NCI-H1694 treated with DMSO at 0.1 percent for 48 hours (cell line): ENCODE results near the gene CCNG1.

Experiments used
- DNase-seq: peaks from one replicate; lab custom pipeline; 2025; lab: John Stamatoyannopoulos, UW

CCNG1 gene

GRCh38 chr5:163489745-163490075 lies 52.3 kb downstream of the CCNG1 start:
- no peak for DNase-seq
